Measurements from ENCODE around the gene ANKHD1.
A peak's percentile ranks its signal among the peaks of the same experiment; 100 is the strongest.

Gene ANKHD1

GRCh38 chr5:140546851-140547507 lies 145.3 kb downstream of the ANKHD1 start:
- no peak for DNase-seq (ENCODE audit: low read depth)

- no peak for DNase-seq (ENCODE audit: low read depth)
Measured at GRCh38 chr5:140547508-140548299, 146.1 kb downstream of the ANKHD1 start, which contains the start of gene EIF4EBP3. Gene EIF4EBP3, plus strand, starts transcription at chr5:140547662. Its CDS starts 76 bp downstream, at chr5:140547738.

- no peak for DNase-seq (ENCODE audit: low read depth)
Measured at GRCh38 chr5:140548300-140548688, 146.7 kb downstream of the ANKHD1 start.

GRCh38 chr5:140548791-140549190 lies 147.2 kb downstream of the ANKHD1 start:
- DNase-seq (ENCODE audit: low read depth), result no peak

GRCh38 chr5:140549237-140550144 lies 147.9 kb downstream of the ANKHD1 start:
- DNase-seq (ENCODE audit: low read depth), result peak; percentile 60

GRCh38 chr5:140550147-140551079 lies 148.8 kb downstream of the ANKHD1 start:
- DNase-seq (ENCODE audit: low read depth), result no peak

GRCh38 chr5:140551872-140552271 lies 150.2 kb downstream of the ANKHD1 start:
- DNase-seq (ENCODE audit: low read depth), result no peak

GRCh38 chr5:140553657-140554056 lies 152.0 kb downstream of the ANKHD1 start:
- no peak for DNase-seq (ENCODE audit: low read depth)

GRCh38 chr5:140554454-140554853 lies 152.8 kb downstream of the ANKHD1 start:
- no peak for DNase-seq (ENCODE audit: low read depth)

- no peak for DNase-seq (ENCODE audit: low read depth)
Measured at GRCh38 chr5:140555747-140556312, 154.2 kb downstream of the ANKHD1 start.

GRCh38 chr5:140556438-140556837 lies 154.8 kb downstream of the ANKHD1 start:
- DNase-seq (ENCODE audit: low read depth), result no peak

- DNase-seq (ENCODE audit: low read depth), result peak; percentile 63
Measured at GRCh38 chr5:140557136-140557805, 155.6 kb downstream of the ANKHD1 start, which contains the start of gene SRA1. Gene SRA1, minus strand, starts transcription at chr5:140557473. Its CDS starts 21 bp downstream, at chr5:140557452.

GRCh38 chr5:140557965-140558364 lies 156.3 kb downstream of the ANKHD1 start:
- DNase-seq (ENCODE audit: low read depth), result no peak

GRCh38 chr5:140558542-140558941 lies 156.9 kb downstream of the ANKHD1 start:
- no peak for DNase-seq (ENCODE audit: low read depth)

GRCh38 chr5:140560227-140560626 lies 158.6 kb downstream of the ANKHD1 start:
- no peak for DNase-seq (ENCODE audit: low read depth)

GRCh38 chr5:140561753-140562523 lies 160.3 kb downstream of the ANKHD1 start:
- DNase-seq (ENCODE audit: low read depth), result no peak

- DNase-seq (ENCODE audit: low read depth), result no peak
Measured at GRCh38 chr5:140563596-140563995, 162.0 kb downstream of the ANKHD1 start.

GRCh38 chr5:140564196-140565023 lies 162.8 kb downstream of the ANKHD1 start, which contains the start of the genes APBB3 and SLC35A4:
Gene APBB3, minus strand, starts transcription at chr5:140564598. Its CDS starts 353 bp downstream, at chr5:140564245.
Gene SLC35A4, plus strand, starts transcription at chr5:140564828. Its CDS starts 2,342 bp downstream, at chr5:140567170.
- peak; percentile 93 for DNase-seq (ENCODE audit: low read depth)
